ENCODE measurements around the gene SEMA3D.

SEMA3D gene

DNA sequence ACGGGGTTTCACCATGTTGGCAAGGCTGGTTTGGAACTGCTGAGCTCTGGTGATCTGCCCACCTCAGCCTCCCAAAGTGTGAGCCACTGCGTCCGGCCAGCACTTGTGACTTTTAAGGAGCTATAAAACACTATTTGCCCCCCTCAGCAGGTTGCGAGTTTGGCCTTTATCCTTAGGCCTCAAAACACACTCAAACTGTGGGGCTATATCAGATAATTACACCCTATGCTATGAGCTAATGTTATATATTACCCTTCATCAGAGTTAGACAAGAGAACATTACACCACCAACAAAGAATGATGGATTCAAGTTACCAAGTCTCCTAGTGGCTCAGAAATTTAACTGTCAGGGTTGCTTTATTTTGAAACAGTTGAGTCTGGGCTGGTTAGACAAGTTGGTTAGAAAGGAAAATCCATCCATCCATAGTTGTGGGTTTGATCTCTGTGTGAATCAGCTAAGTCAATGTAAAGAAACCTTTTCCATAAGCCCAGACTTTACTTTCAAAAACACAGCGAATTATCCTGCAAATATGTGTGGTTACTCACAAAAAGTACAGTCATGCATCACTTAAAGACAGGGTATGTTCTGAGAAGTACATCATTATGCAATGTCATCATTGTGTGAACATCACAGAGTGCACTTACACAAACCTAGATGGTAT lies 115.8 kb downstream of the SEMA3D start:
- no peak for DNase-seq

DNA sequence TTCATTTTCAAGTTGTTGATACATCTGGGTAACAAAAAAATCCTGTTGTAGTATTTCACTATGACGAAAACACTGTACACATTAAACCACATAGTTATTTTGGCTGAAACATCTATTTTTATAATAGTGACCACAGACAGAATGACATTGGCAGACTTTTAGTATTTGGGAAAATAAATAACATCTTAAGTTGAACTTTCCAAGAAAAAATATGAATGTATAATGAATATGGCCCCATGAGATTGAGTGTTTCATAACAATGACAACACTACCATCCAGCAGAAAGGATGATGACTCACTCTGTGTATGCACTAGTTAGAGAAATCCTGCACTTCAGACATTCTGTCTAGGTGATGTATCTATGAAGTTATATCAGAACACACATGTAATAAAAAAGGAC lies 118.1 kb downstream of the SEMA3D start:
- no peak for DNase-seq

- DNase-seq: no peak
Observed at GRCh38 chr7:85067371-85067770, 119.5 kb downstream of the SEMA3D start.

DNA sequence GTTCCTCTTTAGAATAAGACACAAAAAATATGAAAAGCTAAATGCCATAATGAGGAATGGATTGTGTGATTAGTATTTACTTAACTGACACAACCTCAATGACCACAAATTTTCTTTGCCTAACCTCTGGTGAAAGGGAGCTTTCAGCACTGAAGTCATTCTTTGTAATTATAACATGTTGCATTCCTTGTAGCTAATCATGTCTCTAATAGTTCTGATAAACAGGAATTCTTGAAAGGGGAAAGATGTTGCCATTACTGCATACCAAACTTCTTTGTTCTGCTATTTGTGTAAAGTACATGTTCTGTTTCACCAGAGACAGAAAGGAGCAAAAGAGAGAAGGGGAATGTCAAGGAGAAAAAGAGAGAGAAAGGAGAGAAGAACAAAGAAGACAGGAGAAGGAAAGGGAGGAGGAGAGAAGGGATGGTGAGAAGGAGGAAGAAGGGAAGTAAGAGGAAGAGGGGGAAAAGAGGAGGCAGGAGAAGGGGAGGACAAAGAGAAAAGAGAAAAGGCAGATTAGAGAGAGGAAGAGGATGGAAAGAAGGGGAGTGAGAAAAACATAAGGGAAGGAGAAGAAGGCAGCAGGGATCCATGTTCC lies 120.9 kb downstream of the SEMA3D start:
- DNase-seq: no peak

GRCh38 chr7:85065306-85065705 lies 121.5 kb downstream of the SEMA3D start:
- no peak for DNase-seq

DNA sequence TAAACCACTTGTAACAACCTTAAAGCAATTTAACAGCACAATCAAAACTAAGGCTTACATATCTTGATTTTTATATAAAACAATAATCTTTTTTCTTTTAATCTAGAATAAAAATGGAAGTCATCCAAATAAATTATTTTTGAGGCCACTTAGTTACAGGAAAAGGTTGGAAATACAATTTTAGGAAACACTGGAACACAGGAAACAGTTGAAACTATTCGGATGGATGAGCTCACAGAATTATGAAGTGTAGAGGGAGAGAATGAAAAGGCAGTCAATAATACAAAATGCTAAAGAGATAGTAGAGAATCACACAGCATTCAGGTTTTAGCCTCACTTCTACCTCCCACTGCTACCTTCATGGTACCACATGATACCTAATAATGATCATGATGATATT lies 124.2 kb downstream of the SEMA3D start:
- DNase-seq: no peak

DNA sequence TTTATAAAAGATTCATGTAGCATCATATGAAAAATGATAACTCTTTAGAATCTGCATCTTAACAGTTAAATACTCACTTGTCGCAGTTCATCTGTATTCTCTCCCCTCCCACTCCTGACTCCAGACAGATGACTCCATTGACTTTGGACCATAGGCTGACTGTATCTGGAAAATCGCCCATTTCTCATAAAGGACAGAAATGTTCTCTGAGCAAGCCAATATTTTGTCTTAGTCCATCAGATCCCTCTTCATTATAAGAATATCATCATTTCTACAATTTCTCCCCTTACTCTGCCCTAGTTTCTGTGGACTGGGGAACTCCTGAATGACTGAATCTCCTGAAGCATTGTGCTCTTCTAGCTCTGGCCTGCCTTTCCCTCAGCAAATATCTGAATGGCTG lies 125.4 kb downstream of the SEMA3D start:
- DNase-seq: no peak

DNA sequence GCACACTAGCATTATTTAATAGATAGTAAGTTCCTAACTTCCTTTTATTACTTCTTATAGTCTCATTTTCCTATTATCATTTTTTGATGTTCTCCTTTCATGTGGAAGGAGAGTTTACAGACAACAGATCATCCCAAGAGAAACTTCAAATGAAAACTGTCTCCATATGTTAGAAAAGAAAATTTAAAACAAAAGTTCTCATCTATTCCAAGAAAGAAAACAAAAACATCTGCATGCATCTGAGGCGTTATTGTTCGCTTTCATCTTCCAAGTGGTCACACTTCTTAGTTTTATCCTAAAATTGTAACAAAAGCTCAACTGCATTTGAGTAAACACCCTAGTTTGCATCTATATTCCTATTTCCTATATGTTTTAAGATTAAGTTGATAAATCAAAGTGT lies 126.2 kb downstream of the SEMA3D start:
- no peak for DNase-seq

DNA sequence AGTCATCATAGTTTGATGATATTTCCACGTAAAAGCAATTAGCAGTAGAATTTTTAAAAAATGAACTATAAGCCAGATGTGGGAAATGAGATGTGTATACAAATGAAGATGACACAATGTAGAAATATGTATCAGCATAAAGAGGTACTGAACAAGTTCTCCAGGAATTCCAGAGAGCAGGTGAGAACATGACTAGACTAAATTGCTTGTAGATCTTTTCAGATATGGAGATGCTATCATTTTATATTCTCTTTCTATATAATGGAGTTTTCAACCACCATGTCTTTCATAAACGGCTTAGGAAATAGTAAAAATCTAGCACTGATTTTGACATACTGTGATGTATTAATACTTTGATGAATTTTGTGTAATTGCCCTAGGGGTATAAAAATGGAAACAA lies 130.9 kb downstream of the SEMA3D start:
- DNase-seq: no peak

GRCh38 chr7:85055196-85055595 lies 131.7 kb downstream of the SEMA3D start:
- DNase-seq: no peak

- no peak for DNase-seq
Observed at GRCh38 chr7:85054306-85054705, 132.6 kb downstream of the SEMA3D start.

- no peak for DNase-seq
Observed at GRCh38 chr7:85052894-85053293, 134.0 kb downstream of the SEMA3D start.

- DNase-seq: no peak
Observed at GRCh38 chr7:85052056-85052737, 134.7 kb downstream of the SEMA3D start.

DNA sequence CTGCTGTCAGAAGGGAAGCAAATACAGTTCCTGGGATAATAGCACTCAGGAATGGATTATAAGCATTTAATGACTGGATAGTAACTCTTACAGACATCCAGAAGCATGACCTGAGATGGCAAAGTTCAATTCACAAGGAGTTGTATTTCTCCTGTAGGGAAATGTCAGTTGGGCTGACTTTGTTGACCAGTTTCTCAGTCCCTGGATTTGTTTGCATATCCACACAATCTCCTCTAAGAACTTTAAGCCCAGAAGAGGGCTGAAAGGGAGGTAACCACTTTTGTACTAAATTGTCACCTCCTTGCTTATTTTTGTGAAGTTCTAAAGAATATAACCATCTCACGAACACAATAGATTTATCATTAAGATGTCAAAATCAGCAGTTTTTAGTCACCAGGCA lies 140.3 kb downstream of the SEMA3D start:
- no peak for DNase-seq

DNA sequence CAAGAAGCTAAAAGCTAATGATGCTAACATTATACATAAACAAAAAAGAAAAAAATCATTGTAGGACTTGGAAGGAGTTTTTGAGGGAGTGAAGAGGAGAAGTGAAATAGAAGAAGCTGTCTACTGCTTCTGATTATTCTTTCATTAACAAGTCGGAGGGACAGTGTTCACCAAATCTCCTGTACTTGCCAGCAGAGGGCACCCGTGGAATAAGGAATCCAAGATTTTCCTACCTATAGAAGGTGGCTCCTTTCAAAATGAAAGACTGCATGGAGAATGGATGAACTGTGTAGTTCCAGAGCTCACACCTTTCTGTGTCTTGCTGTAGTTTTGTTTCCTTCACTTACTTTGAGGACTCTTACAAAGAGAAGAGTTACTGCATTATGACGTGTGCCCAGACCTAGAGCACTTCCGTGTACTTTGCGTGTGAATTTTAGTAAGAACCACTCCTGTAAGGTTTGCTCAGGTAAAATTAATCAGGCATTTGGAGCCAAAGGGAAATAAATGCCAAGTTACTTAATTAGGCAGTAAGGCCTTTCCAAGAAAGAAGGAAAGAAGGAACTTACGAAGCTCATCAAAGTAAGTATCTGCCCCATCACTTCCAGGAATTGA lies 145.1 kb downstream of the SEMA3D start:
- DNase-seq: peak; percentile 24

GRCh38 chr7:85039196-85039923 lies 147.5 kb downstream of the SEMA3D start:
- DNase-seq: no peak

- no peak for DNase-seq
Observed at GRCh38 chr7:85038466-85038865, 148.4 kb downstream of the SEMA3D start.

- DNase-seq: no peak
Observed at GRCh38 chr7:85033263-85033662, 153.6 kb downstream of the SEMA3D start.

GRCh38 chr7:85031475-85031874 lies 155.4 kb downstream of the SEMA3D start:
- no peak for DNase-seq

GRCh38 chr7:85030893-85031292 lies 156.0 kb downstream of the SEMA3D start:
- DNase-seq: no peak

DNA sequence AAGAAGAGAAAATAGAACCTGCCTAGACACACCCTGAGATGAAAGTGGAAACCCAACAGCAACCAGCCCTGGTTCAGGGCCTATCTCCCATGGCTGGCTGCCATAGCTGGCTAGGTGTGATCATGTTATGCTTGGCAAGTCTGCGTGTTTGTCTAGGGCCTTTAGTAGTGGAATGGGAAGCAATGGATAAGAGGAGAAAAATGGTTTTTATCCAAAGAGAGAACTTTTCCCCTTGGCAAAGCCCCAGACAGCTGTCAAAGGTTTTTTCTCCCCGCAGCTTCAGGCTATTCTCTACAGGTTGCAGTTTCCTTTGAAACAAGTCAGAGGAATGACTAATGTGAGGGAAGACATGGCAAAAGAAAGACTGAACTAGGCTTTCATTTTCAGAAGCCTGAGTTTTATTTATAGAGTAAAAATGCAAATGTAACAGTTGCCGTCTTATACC lies 161.5 kb downstream of the SEMA3D start:
- DNase-seq: no peak

GRCh38 chr7:85023916-85024315 lies 162.9 kb downstream of the SEMA3D start:
- no peak for DNase-seq

GRCh38 chr7:85023066-85023712 lies 163.7 kb downstream of the SEMA3D start:
- no peak for DNase-seq

All from GF-D8 (cell line).